Measurements from ENCODE around the gene PSMB10. TPM values are rescaled to one million over a fixed set of nuclear protein-coding genes. Genes with fewer than 3 reads are reported as not detected.
A peak's percentile ranks its signal among the peaks of the same experiment; 100 is the strongest.

The PSMB10 gene
- total and polyA plus RNA-seq, 10 donors, result 80.3 to 236 (median 141) TPM

DNA sequence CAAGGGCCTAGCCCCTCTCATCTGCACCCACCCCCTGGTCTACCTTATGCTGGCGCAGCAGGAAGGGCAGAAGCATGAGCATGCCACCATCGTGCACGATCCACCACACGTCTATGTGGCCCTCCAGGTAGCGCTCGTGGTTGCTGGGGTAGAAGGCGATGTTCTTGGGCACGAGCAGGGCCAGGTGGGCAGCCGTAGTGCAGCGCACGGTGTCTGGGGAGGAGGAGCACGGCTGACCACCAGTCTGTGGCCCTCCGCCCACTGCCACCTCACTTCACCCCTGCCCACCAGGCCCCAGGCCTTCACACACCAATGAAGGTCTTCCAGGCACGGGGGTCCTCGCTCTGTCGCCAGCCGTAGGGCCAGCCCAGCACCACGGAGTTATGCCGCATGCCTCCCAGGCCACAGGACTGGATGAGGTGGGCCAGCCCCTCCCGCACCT, 9.5 kb upstream of the PSMB10 start:
- peak in 1 of 3 donors; percentile 50 for TF ChIP-seq POLR2AphosphoS5 (IDR thresholded peaks at IDR 0.05)
- TF ChIP-seq, protein P1, sequence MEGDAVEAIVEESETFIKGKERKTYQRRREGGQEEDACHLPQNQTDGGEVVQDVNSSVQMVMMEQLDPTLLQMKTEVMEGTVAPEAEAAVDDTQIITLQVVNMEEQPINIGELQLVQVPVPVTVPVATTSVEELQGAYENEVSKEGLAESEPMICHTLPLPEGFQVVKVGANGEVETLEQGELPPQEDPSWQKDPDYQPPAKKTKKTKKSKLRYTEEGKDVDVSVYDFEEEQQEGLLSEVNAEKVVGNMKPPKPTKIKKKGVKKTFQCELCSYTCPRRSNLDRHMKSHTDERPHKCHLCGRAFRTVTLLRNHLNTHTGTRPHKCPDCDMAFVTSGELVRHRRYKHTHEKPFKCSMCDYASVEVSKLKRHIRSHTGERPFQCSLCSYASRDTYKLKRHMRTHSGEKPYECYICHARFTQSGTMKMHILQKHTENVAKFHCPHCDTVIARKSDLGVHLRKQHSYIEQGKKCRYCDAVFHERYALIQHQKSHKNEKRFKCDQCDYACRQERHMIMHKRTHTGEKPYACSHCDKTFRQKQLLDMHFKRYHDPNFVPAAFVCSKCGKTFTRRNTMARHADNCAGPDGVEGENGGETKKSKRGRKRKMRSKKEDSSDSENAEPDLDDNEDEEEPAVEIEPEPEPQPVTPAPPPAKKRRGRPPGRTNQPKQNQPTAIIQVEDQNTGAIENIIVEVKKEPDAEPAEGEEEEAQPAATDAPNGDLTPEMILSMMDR (IDR thresholded peaks at IDR 0.05 in 8 of 11, conservative IDR thresholded peaks at IDR 0.05 in 3 of 11), result no peak
- Histone ChIP-seq H3K9me3 (no peaks in the 10 kb centered on the region), H3K27ac (peak overlapping the region in 1 of 8 donors; percentile 27), H3K4me1 (peaks cover 0 to 52% (median 11%) of the 10 kb centered on the region in 6 donors), H3K27me3 (replicated peaks in 1 of 7) (no peaks in the 10 kb centered on the region), H3K4me3 (no peak overlapping the region), H3K36me3 (peaks cover 0 to 100% (median 64%) of the 10 kb centered on the region in 6 donors)
- intact Hi-C loops (cut with DNase I; ENCODE audit: low total_unique reads), result no loop called here
- WGBS, 5 donors, result 94 to 98% (median 95%) methylated on average over 8 to 20 of the region's 20 CpGs
- DNase-seq, result no peak

DNA sequence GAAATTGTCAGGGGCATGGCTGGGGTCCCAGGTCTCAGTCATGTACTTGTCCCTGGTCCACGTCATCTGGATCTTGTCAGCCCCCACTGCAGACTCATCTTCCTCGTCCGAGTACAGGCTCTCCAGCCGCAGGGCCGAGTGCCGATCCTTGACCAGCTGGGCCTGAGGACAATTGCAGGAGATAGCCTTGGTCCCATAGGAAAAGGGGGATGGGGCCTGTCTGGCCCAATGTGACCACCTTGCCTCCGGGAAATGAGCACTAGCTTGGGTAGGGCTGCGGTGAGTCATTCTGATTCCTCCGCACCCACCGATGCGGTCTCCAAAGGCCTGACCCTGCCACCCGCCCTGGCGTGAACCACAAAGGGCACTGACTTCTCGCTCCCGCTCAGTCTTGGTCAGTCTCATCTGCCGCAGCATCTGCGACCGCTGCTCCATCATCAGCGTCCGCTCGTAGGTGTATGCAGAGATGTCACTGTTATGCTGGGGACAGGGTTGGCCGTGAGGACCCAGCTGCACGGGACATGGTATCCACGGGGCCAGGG, 8.8 kb upstream of the PSMB10 start:
- H3K9me3 ChIP-seq, result no peaks in the 10 kb centered on the region
- H3K27me3 ChIP-seq (replicated peaks in 1 of 7), result no peaks in the 10 kb centered on the region
- H3K27ac ChIP-seq, result peak overlapping the region in 3 of 8 donors; percentile 8 to 55 (median 27)
- DNase-seq, result no peak
- TF ChIP-seq, protein P1 (IDR thresholded peaks at IDR 0.05 in 8 of 11, conservative IDR thresholded peaks at IDR 0.05 in 3 of 11), result no peak
- TF ChIP-seq POLR2AphosphoS5 (IDR thresholded peaks at IDR 0.05), result peak in 2 of 3 donors; percentile 36 to 46
- H3K36me3 ChIP-seq, result peaks cover 0 to 99% (median 57%) of the 10 kb centered on the region in 6 donors
- intact Hi-C loops (cut with DNase I; ENCODE audit: low total_unique reads), result no loop called here
- H3K4me3 ChIP-seq, result no peak overlapping the region
- peaks cover 0 to 53% (median 14%) of the 10 kb centered on the region in 6 donors for H3K4me1 ChIP-seq
- WGBS, 5 donors, result 83 to 91% (median 87%) methylated on average over 21 to 24 of the region's 24 CpGs

DNA sequence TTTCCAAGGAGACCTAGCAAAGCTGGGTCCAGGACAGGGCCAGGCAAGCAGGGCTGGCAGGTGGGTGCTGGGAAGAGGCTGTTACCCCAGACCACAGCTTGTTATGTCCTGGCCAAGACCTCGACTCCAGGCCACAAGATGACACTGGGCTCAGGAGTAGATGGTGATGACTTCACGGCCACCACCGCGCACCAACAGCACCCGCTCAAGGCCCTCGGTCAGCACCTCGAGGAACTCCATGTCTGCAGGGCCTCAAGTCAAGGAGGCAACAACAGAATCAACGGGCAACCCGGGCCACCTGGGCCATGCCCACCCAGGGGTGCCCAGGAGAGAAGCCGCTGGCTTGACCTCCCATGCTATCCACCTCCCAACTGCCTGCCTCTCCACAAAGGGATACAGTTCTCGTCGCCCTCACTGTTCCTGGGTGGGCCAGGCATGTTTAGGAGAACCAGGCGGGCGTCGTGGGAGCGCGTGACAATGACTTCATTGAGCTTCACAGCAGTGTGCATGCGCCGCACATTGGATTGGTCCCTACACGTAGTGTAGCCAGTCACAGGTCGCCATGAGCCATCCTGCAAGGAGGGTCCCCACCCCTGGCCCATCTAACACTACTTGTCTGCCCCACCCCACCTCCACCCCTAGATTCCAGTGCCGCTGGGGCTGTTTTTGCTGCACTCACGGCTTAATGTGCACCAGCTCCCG, 8.2 kb upstream of the PSMB10 start:
- Histone ChIP-seq H3K9me3 (no peaks in the 10 kb centered on the region), H3K36me3 (peaks cover 0 to 99% (median 50%) of the 10 kb centered on the region in 6 donors), H3K27me3 (replicated peaks in 1 of 7) (no peaks in the 10 kb centered on the region), H3K4me1 (peaks cover 0 to 60% (median 19%) of the 10 kb centered on the region in 6 donors), H3K4me3 (no peak overlapping the region), H3K27ac (peak overlapping the region in 3 of 8 donors; percentile 8 to 55 (median 26))
- TF ChIP-seq POLR2AphosphoS5 (IDR thresholded peaks at IDR 0.05) (no peak), POLR2A (IDR thresholded peaks at IDR 0.05) (no peak)
- TF ChIP-seq, protein P1 (IDR thresholded peaks at IDR 0.05 in 8 of 11, conservative IDR thresholded peaks at IDR 0.05 in 3 of 11), result no peak
- WGBS, 5 donors, result 90 to 95% (median 92%) methylated on average over 3 to 24 of the region's 24 CpGs
- intact Hi-C loops (cut with DNase I; ENCODE audit: low total_unique reads), result no loop called here
- no peak for DNase-seq
